Suprapubic skin (tissue), 4 donors: Measurements from ENCODE around the gene TUBB2A. TPM values are rescaled to one million over a fixed set of nuclear protein-coding genes. Genes with fewer than 3 reads are reported as not detected.

Experiments used
- DNase-seq, 2 donors: peaks; one replicate each; pipeline ENCODE4 v3.0.0-alpha.2; 2019; ENCODE audit warnings: low spot score in 2 of 2
- H3K27ac ChIP-seq: fragments of 200-600 bp; sonication (generic); one replicate; pipeline ENCODE4 v1.5.1; 2019
- H3K27me3 ChIP-seq: fragments of 200-600 bp; sonication (generic); one replicate; pipeline ENCODE4 v1.5.1; 2019
- H3K36me3 ChIP-seq: fragments of 200-600 bp; sonication (generic); one replicate; pipeline ENCODE4 v1.5.1; 2019
- H3K4me1 ChIP-seq: fragments of 200-600 bp; sonication (generic); one replicate; pipeline ENCODE4 v1.5.1; 2019
- H3K4me3 ChIP-seq: fragments of 200-600 bp; sonication (generic); one replicate; pipeline ENCODE4 v1.5.1; 2019; ENCODE audit warnings: mild to moderate bottlenecking
- H3K9me3 ChIP-seq: fragments of 200-600 bp; sonication (generic); one replicate; pipeline ENCODE4 v1.5.1; 2019
- EP300 ChIP-seq: sonication (generic); formaldehyde crosslinking; IDR thresholded peaks from one replicate; pipeline ENCODE4 v1.6.1; 2017; ENCODE audit warnings: antibody characterized with exemption
- POLR2A ChIP-seq, 2 donors: fragments of 450-650 bp; IDR thresholded peaks; one replicate each; pipeline ENCODE4 v1.6.1; 2017; ENCODE audit warnings: antibody characterized with exemption in 2 of 2, mild to moderate bottlenecking in 2 of 2, moderate library complexity in 2 of 2
- POLR2AphosphoS5 ChIP-seq, 3 donors: sonication (generic); formaldehyde crosslinking; IDR thresholded peaks; one replicate each; pipeline ENCODE4 v1.6.1; 2017; ENCODE audit warnings: antibody characterized with exemption in 3 of 3
- WGBS: methylation state at CpG from one replicate; pipeline ENCODE4 v1.1.5; 2018; 5-methylcytosine and 5-hydroxymethylcytosine counted together
- total RNA-seq, 4 donors: library from RNA; depleted of rRNA; stranded (reverse); fragments of >200 nt; gene quantifications; one replicate each; pipeline ENCODE4 v1.1.0, GENCODE V29; 2016
- TF ChIP-seq, protein P1 (sequence below), 2 donors: fragments of 200-600 bp in 1 of 2; fragments of 450-650 bp in 1 of 2; sonication (generic) in 1 of 2; IDR thresholded peaks; one replicate each; pipeline ENCODE4 v1.5.1; 2016 to 2019; ENCODE audit warnings: antibody characterized with exemption in 2 of 2, mild to moderate bottlenecking in 1 of 2, moderate library complexity in 1 of 2

The TUBB2A gene
- total RNA-seq, 4 donors from 2014 or later = 121 to 338 (median 242) TPM

DNA sequence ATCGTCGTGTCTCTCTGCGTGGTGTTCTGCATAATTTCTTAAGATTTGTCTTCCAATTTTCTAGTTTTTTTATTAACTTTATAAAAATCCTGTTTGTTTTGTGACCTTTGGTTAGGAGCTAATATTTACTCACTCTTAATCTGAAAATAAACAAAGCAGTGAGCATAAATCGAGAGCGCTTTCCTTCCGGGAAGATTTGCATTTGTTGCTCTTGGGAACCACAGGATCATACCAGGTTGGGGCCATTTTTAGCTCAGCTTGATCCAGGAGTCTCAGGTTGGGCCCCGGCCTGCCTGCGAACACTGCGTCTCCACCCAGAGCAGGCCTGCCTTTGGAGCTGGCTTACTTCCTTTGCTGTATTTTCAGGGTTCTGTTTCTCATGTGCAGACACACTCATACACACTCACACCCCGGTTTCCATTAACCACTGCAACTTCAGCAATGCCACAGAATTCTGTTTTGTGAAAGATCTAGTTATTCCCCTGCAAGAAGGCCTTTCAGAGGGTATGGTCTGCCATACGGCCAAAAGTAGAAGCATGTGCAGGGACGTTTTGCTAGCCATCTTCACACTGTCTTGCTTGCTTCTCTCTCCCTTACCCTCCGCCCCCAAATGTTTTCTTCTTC is 21.6 kb downstream of the TUBB2A start:
- Histone ChIP-seq H3K27ac (no peak overlapping the region), H3K27me3 (no peaks in the 10 kb centered on the region), H3K4me1 (peaks cover 16% of the 10 kb centered on the region), H3K9me3 (no peaks in the 10 kb centered on the region), H3K4me3 (no peak overlapping the region), H3K36me3 (peaks cover 73% of the 10 kb centered on the region)
- WGBS = 94% methylated on average over 13 of the region's 13 CpGs
- no peak for DNase-seq
- TF ChIP-seq POLR2AphosphoS5 (IDR thresholded peaks at IDR 0.05) (no peak), EP300 (no peak)
- TF ChIP-seq, protein P1, sequence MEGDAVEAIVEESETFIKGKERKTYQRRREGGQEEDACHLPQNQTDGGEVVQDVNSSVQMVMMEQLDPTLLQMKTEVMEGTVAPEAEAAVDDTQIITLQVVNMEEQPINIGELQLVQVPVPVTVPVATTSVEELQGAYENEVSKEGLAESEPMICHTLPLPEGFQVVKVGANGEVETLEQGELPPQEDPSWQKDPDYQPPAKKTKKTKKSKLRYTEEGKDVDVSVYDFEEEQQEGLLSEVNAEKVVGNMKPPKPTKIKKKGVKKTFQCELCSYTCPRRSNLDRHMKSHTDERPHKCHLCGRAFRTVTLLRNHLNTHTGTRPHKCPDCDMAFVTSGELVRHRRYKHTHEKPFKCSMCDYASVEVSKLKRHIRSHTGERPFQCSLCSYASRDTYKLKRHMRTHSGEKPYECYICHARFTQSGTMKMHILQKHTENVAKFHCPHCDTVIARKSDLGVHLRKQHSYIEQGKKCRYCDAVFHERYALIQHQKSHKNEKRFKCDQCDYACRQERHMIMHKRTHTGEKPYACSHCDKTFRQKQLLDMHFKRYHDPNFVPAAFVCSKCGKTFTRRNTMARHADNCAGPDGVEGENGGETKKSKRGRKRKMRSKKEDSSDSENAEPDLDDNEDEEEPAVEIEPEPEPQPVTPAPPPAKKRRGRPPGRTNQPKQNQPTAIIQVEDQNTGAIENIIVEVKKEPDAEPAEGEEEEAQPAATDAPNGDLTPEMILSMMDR (IDR thresholded peaks at IDR 0.05) = no peak

DNA sequence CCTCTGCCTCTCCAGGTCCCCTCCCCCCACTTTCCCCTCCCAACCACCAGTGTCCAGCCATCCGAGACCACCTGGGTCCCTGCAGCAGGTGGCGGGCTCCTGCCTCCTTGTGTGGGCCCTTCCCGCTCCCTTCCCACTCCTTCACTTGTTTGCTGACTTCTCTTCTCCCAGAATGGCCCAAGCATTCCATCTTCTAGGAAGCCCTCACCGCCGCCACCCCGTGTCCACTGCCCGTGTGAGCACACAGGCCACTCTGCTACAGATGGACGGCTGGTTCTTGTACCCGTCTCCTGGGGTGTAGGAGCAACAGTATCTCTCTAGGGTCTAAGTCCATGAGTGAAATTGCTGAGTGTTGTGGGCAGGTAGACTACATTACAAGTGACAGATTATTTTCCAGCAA is 23.8 kb downstream of the TUBB2A start:
- 96% methylated on average over 9 of the region's 9 CpGs for WGBS
- Histone ChIP-seq H3K4me3 (no peak overlapping the region), H3K36me3 (peaks cover 77% of the 10 kb centered on the region), H3K27me3 (no peaks in the 10 kb centered on the region), H3K4me1 (peaks cover 4% of the 10 kb centered on the region), H3K9me3 (no peaks in the 10 kb centered on the region), H3K27ac (no peak overlapping the region)
- TF ChIP-seq POLR2A (IDR thresholded peaks at IDR 0.05) (no peak), EP300 (no peak), POLR2AphosphoS5 (IDR thresholded peaks at IDR 0.05) (no peak)
- TF ChIP-seq, protein P1 (IDR thresholded peaks at IDR 0.05) = no peak
- no peak for DNase-seq

GRCh38 chr6:3131695-3132094 is 25.6 kb downstream of the TUBB2A start:
- WGBS = 95% methylated on average over 15 of the region's 15 CpGs
- peaks cover 70% of the 10 kb centered on the region for H3K36me3 ChIP-seq

GRCh38 chr6:3128356-3129108 is 28.8 kb downstream of the TUBB2A start:
- H3K9me3 ChIP-seq = no peaks in the 10 kb centered on the region
- peaks cover 52% of the 10 kb centered on the region for H3K36me3 ChIP-seq
- TF ChIP-seq EP300 = no peak
- TF ChIP-seq POLR2AphosphoS5 (IDR thresholded peaks at IDR 0.05) = no peak
- TF ChIP-seq, protein P1 (IDR thresholded peaks at IDR 0.05) = no peak
- no peak for TF ChIP-seq POLR2A (IDR thresholded peaks at IDR 0.05)
- WGBS = 95% methylated on average over 15 of the region's 15 CpGs
- H3K4me3 ChIP-seq = no peak overlapping the region
- no peak overlapping the region for H3K27ac ChIP-seq
- no peaks in the 10 kb centered on the region for H3K27me3 ChIP-seq
- DNase-seq = no peak
- no peaks in the 10 kb centered on the region for H3K4me1 ChIP-seq

More at GRCh38 chr6:3131695-3132094, 25.6 kb downstream of the TUBB2A start:
- Histone ChIP-seq H3K4me3 (no peak overlapping the region), H3K27me3 (no peaks in the 10 kb centered on the region), H3K9me3 (no peaks in the 10 kb centered on the region), H3K4me1 (no peaks in the 10 kb centered on the region), H3K27ac (no peak overlapping the region)
- no peak for DNase-seq
- TF ChIP-seq POLR2A (IDR thresholded peaks at IDR 0.05) = no peak
- TF ChIP-seq POLR2AphosphoS5 (IDR thresholded peaks at IDR 0.05) = no peak
- TF ChIP-seq, protein P1 (IDR thresholded peaks at IDR 0.05) = no peak
- no peak for TF ChIP-seq EP300

GRCh38 chr6:3125815-3126214 is 31.5 kb downstream of the TUBB2A start:
- Histone ChIP-seq H3K27me3 (no peaks in the 10 kb centered on the region), H3K27ac (no peak overlapping the region), H3K4me3 (no peak overlapping the region), H3K9me3 (no peaks in the 10 kb centered on the region), H3K36me3 (peaks cover 29% of the 10 kb centered on the region), H3K4me1 (no peaks in the 10 kb centered on the region)
- no peak for DNase-seq
- 30% methylated on average over 2 of the region's 2 CpGs for WGBS
- TF ChIP-seq EP300 = no peak
- no peak for TF ChIP-seq POLR2A (IDR thresholded peaks at IDR 0.05)
- no peak for TF ChIP-seq POLR2AphosphoS5 (IDR thresholded peaks at IDR 0.05)
- TF ChIP-seq, protein P1 (IDR thresholded peaks at IDR 0.05) = no peak
